PC-9 (cell line): ENCODE data around the gene RPS6KA5. TPM values are rescaled to one million over a fixed set of nuclear protein-coding genes. Genes with fewer than 3 reads are reported as not detected.

Source experiments
- BruUV-seq: library from RNA; stranded (reverse); fragments of 400-500 nt; replicated peaks from 2 replicates; lab custom pipeline; 2021; lab: Mats Ljungman, UMichigan
- CTCF ChIA-PET: fragments of 300-600 bp; sonication (Branson Sonifier 250); formaldehyde crosslinking; loops from one replicate; lab custom pipeline; 2022; ENCODE audit warnings: antibody characterized with exemption; lab: Charles Lee
- POLR2A ChIA-PET: fragments of 300-600 bp; sonication (Branson Sonifier 250); formaldehyde crosslinking; loops from one replicate; lab custom pipeline; 2022; ENCODE audit warnings: antibody characterized with exemption; ENCODE audit not compliant: unreplicated experiment; lab: Charles Lee
- DNase-seq, 2 experiments: peaks; one replicate each; pipeline versions ENCODE4 v3.0.0 to v3.0.0-alpha.2; 2015 to 2022; ENCODE audit warnings: mixed read lengths in 1 of 2
- H2AFZ ChIP-seq: fragments of 200-600 bp; sonication (generic); 2 replicates; pipeline ENCODE4 v1.8.1; 2017; ENCODE audit warnings: antibody characterized with exemption
- H3F3A ChIP-seq: fragments of 200-600 bp; sonication (generic); 2 replicates; pipeline ENCODE4 v1.8.1; 2017; ENCODE audit warnings: antibody characterized with exemption, mild to moderate bottlenecking, low read depth; ENCODE audit not compliant: insufficient read depth
- H3K27ac ChIP-seq: fragments of 200-600 bp; sonication (generic); 2 replicates; pipeline ENCODE4 v1.6.1; 2016; ENCODE audit warnings: mixed run types
- H3K27me3 ChIP-seq: fragments of 200-600 bp; sonication (generic); 2 replicates; pipeline ENCODE4 v1.6.1; 2016; ENCODE audit warnings: low read depth, mixed run types; ENCODE audit not compliant: insufficient read depth
- H3K36me3 ChIP-seq: fragments of 200-600 bp; sonication (generic); 2 replicates; pipeline ENCODE4 v1.6.1; 2016; ENCODE audit warnings: low read depth, mixed run types
- H3K4me1 ChIP-seq: fragments of 200-600 bp; sonication (generic); replicated peaks from 2 replicates; pipeline ENCODE4 v1.6.1; 2016; ENCODE audit warnings: mixed run types; ENCODE audit not compliant: insufficient read depth
- H3K4me2 ChIP-seq: fragments of 200-600 bp; sonication (generic); 2 replicates; pipeline ENCODE4 v1.6.1; 2017; ENCODE audit warnings: mixed run types
- H3K4me3 ChIP-seq: fragments of 200-600 bp; sonication (generic); 2 replicates; pipeline ENCODE4 v1.6.1; 2016; ENCODE audit warnings: mixed run types
- H3K79me2 ChIP-seq: fragments of 200-600 bp; sonication (generic); 2 replicates; pipeline ENCODE4 v1.6.1; 2017; ENCODE audit warnings: low read depth, mixed run types
- H3K9me2 ChIP-seq: fragments of 200-600 bp; sonication (generic); 2 replicates; pipeline ENCODE4 v1.8.1; 2017; ENCODE audit warnings: mild to moderate bottlenecking; ENCODE audit not compliant: insufficient read depth
- H3K9me3 ChIP-seq: fragments of 200-600 bp; sonication (generic); 2 replicates; pipeline ENCODE4 v1.8.1; 2016; ENCODE audit warnings: low read depth; ENCODE audit not compliant: insufficient read depth
- H4K20me1 ChIP-seq: fragments of 200-600 bp; sonication (generic); 2 replicates; pipeline ENCODE4 v1.8.1; 2017; ENCODE audit not compliant: insufficient read depth
- EZH2 ChIP-seq: fragments of 200-600 bp; sonication (generic); IDR thresholded peaks from 2 replicates; pipeline ENCODE4 v1.8.0; 2017; ENCODE audit warnings: antibody characterized with exemption, low read depth
- intact Hi-C: fragments of 100-400 bp; cut with micrococcal nuclease; formaldehyde crosslinking; loops from one replicate; pipeline ENCODE4 v1.10.0; 2022; ENCODE audit not compliant: unreplicated experiment
- total RNA-seq: library from RNA; stranded (reverse); gene quantifications from 2 replicates; pipeline ENCODE4 v1.2.3, GENCODE V29; 2021
- TF ChIP-seq, protein P1 (sequence below): fragments of 200-600 bp; sonication (generic); conservative IDR thresholded peaks from 2 replicates; pipeline ENCODE4 v1.6.1; 2017; ENCODE audit warnings: mixed run types, antibody characterized with exemption, mild to moderate bottlenecking, moderate library complexity

RPS6KA5 gene
- total RNA-seq, 1 experiment from 2014 or later, result 3.5 TPM

DNA sequence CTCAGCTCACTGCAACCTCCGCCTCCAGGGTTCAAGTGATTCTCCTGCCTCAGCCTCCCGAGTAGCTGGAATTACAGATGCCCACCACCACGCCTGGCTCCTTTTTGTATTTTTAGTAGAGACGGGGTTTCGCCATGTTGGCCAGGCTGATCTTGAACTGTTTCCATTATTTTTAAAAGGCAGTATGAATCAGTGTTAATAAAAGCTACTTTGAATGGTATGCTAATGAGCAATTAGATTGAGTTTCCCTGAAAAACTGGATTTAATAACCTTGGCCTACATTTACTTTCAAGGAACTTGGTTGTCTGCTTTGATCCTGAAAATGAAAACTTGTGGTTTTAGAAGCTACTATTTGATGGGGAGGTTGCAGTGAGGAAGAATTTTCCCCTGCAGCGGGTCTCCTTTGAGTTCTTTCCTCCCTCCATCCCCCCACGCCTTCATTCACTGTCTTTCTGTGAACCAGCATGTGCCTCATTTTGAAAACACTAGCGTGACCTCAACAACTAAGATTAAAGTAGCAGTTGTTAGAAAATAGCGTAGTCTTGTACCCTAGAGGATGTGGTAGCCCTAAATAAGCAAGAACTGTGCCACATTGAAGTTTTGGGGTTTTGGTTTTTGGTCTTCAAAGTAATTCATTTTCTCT is 17.8 kb upstream of the RPS6KA5 start:
- POLR2A ChIA-PET, result no interaction called here
- Histone ChIP-seq H3K4me2 (no peak overlapping the region), H4K20me1 (no peaks in the 10 kb centered on the region), H3K79me2 (no peaks in the 10 kb centered on the region), H3K27me3 (no peaks in the 10 kb centered on the region), H3K27ac (no peak overlapping the region), H3K9me2 (no peaks in the 10 kb centered on the region), H3K9me3 (no peaks in the 10 kb centered on the region), H3K36me3 (no peaks in the 10 kb centered on the region), H3K4me1 (no peaks in the 10 kb centered on the region), H3F3A (no peaks in the 10 kb centered on the region), H3K4me3 (no peak overlapping the region), H2AFZ (no peak overlapping the region)
- BruUV-seq, result no TSS peak
- intact Hi-C loops, result no loop called here
- CTCF ChIA-PET, result no interaction called here
- TF ChIP-seq, protein P1, sequence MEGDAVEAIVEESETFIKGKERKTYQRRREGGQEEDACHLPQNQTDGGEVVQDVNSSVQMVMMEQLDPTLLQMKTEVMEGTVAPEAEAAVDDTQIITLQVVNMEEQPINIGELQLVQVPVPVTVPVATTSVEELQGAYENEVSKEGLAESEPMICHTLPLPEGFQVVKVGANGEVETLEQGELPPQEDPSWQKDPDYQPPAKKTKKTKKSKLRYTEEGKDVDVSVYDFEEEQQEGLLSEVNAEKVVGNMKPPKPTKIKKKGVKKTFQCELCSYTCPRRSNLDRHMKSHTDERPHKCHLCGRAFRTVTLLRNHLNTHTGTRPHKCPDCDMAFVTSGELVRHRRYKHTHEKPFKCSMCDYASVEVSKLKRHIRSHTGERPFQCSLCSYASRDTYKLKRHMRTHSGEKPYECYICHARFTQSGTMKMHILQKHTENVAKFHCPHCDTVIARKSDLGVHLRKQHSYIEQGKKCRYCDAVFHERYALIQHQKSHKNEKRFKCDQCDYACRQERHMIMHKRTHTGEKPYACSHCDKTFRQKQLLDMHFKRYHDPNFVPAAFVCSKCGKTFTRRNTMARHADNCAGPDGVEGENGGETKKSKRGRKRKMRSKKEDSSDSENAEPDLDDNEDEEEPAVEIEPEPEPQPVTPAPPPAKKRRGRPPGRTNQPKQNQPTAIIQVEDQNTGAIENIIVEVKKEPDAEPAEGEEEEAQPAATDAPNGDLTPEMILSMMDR, result no peak
- no peak for TF ChIP-seq EZH2
- no peak for DNase-seq

DNA sequence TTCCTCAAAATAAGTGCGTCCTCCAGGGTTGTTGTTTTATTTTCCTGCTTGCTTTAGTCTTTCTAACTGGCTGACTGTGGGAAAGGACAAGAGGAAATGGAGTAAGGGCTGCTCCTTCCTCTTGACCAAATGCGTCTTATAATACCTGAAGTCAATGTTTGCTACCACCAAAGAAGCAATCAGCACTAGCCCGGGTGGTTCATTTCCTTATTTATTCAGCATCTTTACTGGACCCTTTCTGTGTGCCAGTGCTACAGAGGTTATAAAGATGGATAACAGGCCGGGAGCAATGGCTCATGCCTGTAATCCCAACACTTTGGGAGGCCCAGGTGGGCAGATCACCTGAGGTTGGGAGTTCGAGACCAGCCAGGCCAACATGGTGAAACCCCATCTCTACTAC is 15.1 kb upstream of the RPS6KA5 start:
- intact Hi-C loops, result no loop called here
- ChIA-PET CTCF (no interaction called here), POLR2A (no interaction called here)
- H2AFZ ChIP-seq, result no peak overlapping the region
- H3K4me1 ChIP-seq, result no peaks in the 10 kb centered on the region
- no peaks in the 10 kb centered on the region for H3F3A ChIP-seq
- TF ChIP-seq EZH2, result no peak
- no peaks in the 10 kb centered on the region for H3K36me3 ChIP-seq
- H3K9me2 ChIP-seq, result no peaks in the 10 kb centered on the region
- no peaks in the 10 kb centered on the region for H3K27me3 ChIP-seq
- no peak overlapping the region for H3K4me3 ChIP-seq
- no peaks in the 10 kb centered on the region for H3K9me3 ChIP-seq
- no peak overlapping the region for H3K4me2 ChIP-seq
- BruUV-seq, result no TSS peak
- DNase-seq, result no peak
- H3K27ac ChIP-seq, result no peak overlapping the region
- H3K79me2 ChIP-seq, result no peaks in the 10 kb centered on the region
- H4K20me1 ChIP-seq, result no peaks in the 10 kb centered on the region

DNA sequence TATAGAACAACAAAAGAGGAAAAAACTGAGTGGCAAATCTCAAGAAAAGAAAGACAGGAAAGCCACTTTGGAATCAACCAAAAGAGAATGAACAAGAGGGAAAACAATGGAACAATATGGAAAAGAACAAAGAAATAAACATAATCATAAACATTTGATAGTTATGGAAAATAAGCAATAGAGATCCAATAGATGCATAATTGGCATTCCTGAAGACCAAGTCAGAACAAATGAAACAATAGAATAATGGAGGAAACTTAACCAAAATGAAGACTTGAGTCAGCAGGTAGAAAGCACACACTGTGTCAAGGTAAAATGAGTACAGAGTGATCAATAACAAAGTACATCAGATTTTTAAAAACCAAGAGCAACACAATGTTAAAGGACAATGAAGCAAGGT is 10.1 kb upstream of the RPS6KA5 start:
- no peaks in the 10 kb centered on the region for H3K4me1 ChIP-seq
- ChIA-PET POLR2A (no interaction called here), CTCF (no interaction called here)
- H3K4me3 ChIP-seq, result no peak overlapping the region
- H3K79me2 ChIP-seq, result no peaks in the 10 kb centered on the region
- no peaks in the 10 kb centered on the region for H3K9me2 ChIP-seq
- intact Hi-C loops, result no loop called here
- no peaks in the 10 kb centered on the region for H3K36me3 ChIP-seq
- no peaks in the 10 kb centered on the region for H3K9me3 ChIP-seq
- H3F3A ChIP-seq, result no peaks in the 10 kb centered on the region
- no peak for DNase-seq
- no TSS peak for BruUV-seq
- H3K4me2 ChIP-seq, result no peak overlapping the region
- TF ChIP-seq, protein P1, result no peak
- TF ChIP-seq EZH2, result no peak
- H3K27ac ChIP-seq, result no peak overlapping the region
- no peaks in the 10 kb centered on the region for H4K20me1 ChIP-seq
- H3K27me3 ChIP-seq, result no peaks in the 10 kb centered on the region
- no peak overlapping the region for H2AFZ ChIP-seq

DNA sequence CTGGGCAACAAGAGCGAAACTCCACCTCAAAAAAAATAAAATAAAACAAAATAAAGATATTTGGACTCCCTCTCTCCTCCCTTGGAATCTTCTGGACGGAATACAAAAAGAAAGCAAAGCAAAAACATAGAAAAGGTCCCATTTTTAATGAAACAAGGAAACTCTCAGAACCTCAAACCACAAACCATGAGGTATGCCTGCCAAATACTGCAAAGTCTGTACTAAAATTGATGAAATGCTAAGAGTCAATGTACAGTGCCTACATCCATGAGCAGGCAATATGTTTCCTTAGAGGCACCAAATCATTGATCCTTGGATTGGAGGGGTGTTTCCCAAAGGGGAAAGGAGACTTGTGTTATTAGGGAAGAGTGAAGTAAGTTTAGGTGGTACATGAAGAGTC is 8.2 kb upstream of the RPS6KA5 start:
- TF ChIP-seq, protein P1, result no peak
- no peak for TF ChIP-seq EZH2
- H3K27me3 ChIP-seq, result no peaks in the 10 kb centered on the region
- no peak for DNase-seq
- no TSS peak for BruUV-seq
- H3K4me1 ChIP-seq, result no peaks in the 10 kb centered on the region
- POLR2A ChIA-PET, result no interaction called here
- CTCF ChIA-PET, result no interaction called here
- H3K4me3 ChIP-seq, result no peak overlapping the region
- H3K9me2 ChIP-seq, result no peaks in the 10 kb centered on the region
- no peaks in the 10 kb centered on the region for H3K36me3 ChIP-seq
- H3F3A ChIP-seq, result no peaks in the 10 kb centered on the region
- no peak overlapping the region for H3K27ac ChIP-seq
- H4K20me1 ChIP-seq, result no peaks in the 10 kb centered on the region
- H3K9me3 ChIP-seq, result no peaks in the 10 kb centered on the region
- no peak overlapping the region for H3K4me2 ChIP-seq
- intact Hi-C loops, result loop anchor here (10.0 kb wide), 1 partner anchor 554 kb away; no protein-coding TSS in a partner anchor
- H3K79me2 ChIP-seq, result no peaks in the 10 kb centered on the region
- no peak overlapping the region for H2AFZ ChIP-seq
